RWPE2 (cell line): ENCODE measurements around the gene ELAC1.

Source experiments
- ATAC-seq: fragments of 200-7000 bp; cut with Tn5 transposase; 3 replicates; pipeline ENCODE4 v1.9.1; 2021; ENCODE audit warnings: low read depth
- DNase-seq: peaks from one replicate; pipeline ENCODE4 v3.0.0-alpha.2; 2020; ENCODE audit warnings: low spot score
- H3K27ac ChIP-seq: fragments of 450-650 bp; 2 replicates; pipeline ENCODE4 v1.5.1; 2017; ENCODE audit warnings: mild to moderate bottlenecking; ENCODE audit not compliant: poor library complexity, severe bottlenecking
- H3K27me3 ChIP-seq: fragments of 250-450 bp; sonication (Bioruptor Pico); 2 replicates; pipeline ENCODE4 v1.5.1; 2021; ENCODE audit warnings: mild to moderate bottlenecking, moderate library complexity; ENCODE audit not compliant: insufficient read depth, poor library complexity, severe bottlenecking
- H3K36me3 ChIP-seq: fragments of 250-450 bp; sonication (Bioruptor Pico); 2 replicates; pipeline ENCODE4 v1.5.1; 2020; ENCODE audit warnings: low read depth, mild to moderate bottlenecking, moderate library complexity
- H3K4me1 ChIP-seq: fragments of 250-450 bp; sonication (Bioruptor Pico); 2 replicates; pipeline ENCODE4 v1.5.1; 2021; ENCODE audit warnings: mild to moderate bottlenecking, moderate library complexity; ENCODE audit not compliant: insufficient read depth, poor library complexity, severe bottlenecking
- H3K4me3 ChIP-seq: fragments of 250-450 bp; sonication (Bioruptor Pico); 2 replicates; pipeline ENCODE4 v1.5.1; 2021; ENCODE audit warnings: mild to moderate bottlenecking, moderate library complexity; ENCODE audit not compliant: severe bottlenecking
- H3K9me3 ChIP-seq: fragments of 250-450 bp; sonication (Bioruptor Pico); 2 replicates; pipeline ENCODE4 v1.5.1; 2021; ENCODE audit warnings: mild to moderate bottlenecking, moderate library complexity; ENCODE audit not compliant: severe bottlenecking
- CTCF ChIP-seq: fragments of 450-650 bp; IDR thresholded peaks from one replicate; pipeline ENCODE4 v1.5.1; 2017; ENCODE audit warnings: mild to moderate bottlenecking, moderate library complexity; ENCODE audit not compliant: poor library complexity, severe bottlenecking

ELAC1 gene

GRCh38 chr18:50982086-50982801, 14.4 kb downstream of the ELAC1 start:
- no peak for TF ChIP-seq CTCF
- ATAC-seq (no peak), DNase-seq (no peak)
- Histone ChIP-seq H3K9me3 (peaks cover 1% of the 10 kb centered on the region), H3K4me1 (no peaks in the 10 kb centered on the region), H3K27ac (no peak overlapping the region), H3K27me3 (no peaks in the 10 kb centered on the region), H3K4me3 (no peak overlapping the region), H3K36me3 (peaks cover 7% of the 10 kb centered on the region)

- DNase-seq, result no peak
- H3K4me1 ChIP-seq, result no peaks in the 10 kb centered on the region
- peaks cover 1% of the 10 kb centered on the region for H3K36me3 ChIP-seq
- TF ChIP-seq CTCF, result no peak
- ATAC-seq, result no peak
- no peaks in the 10 kb centered on the region for H3K9me3 ChIP-seq
- no peak overlapping the region for H3K4me3 ChIP-seq
- H3K27ac ChIP-seq, result no peak overlapping the region
- H3K27me3 ChIP-seq, result no peaks in the 10 kb centered on the region
Measured at GRCh38 chr18:50982802-50983179, 15.0 kb downstream of the ELAC1 start.

GRCh38 chr18:50986360-50987087, 18.7 kb downstream of the ELAC1 start:
- ATAC-seq (peak; percentile 48; the same call in 2 of the 3 replicates), DNase-seq (no peak)
- H3K27me3 ChIP-seq, result no peaks in the 10 kb centered on the region
- no peaks in the 10 kb centered on the region for H3K9me3 ChIP-seq
- H3K4me3 ChIP-seq, result no peak overlapping the region
- H3K4me1 ChIP-seq, result no peaks in the 10 kb centered on the region
- TF ChIP-seq CTCF, result no peak
- H3K27ac ChIP-seq, result no peak overlapping the region
- no peaks in the 10 kb centered on the region for H3K36me3 ChIP-seq

- Histone ChIP-seq H3K4me3 (no peak overlapping the region), H3K9me3 (no peaks in the 10 kb centered on the region), H3K27me3 (no peaks in the 10 kb centered on the region), H3K36me3 (no peaks in the 10 kb centered on the region), H3K4me1 (no peaks in the 10 kb centered on the region), H3K27ac (no peak overlapping the region)
- no peak for TF ChIP-seq CTCF
- DNase-seq (no peak), ATAC-seq (no peak)
Measured at GRCh38 chr18:50987261-50987660, 19.4 kb downstream of the ELAC1 start.

- H3K36me3 ChIP-seq, result no peaks in the 10 kb centered on the region
- no peak for TF ChIP-seq CTCF
- H3K27me3 ChIP-seq, result no peaks in the 10 kb centered on the region
- no peaks in the 10 kb centered on the region for H3K4me1 ChIP-seq
- H3K27ac ChIP-seq, result no peak overlapping the region
- H3K4me3 ChIP-seq, result no peak overlapping the region
- ATAC-seq (no peak), DNase-seq (no peak)
- H3K9me3 ChIP-seq, result no peaks in the 10 kb centered on the region
Measured at GRCh38 chr18:50989711-50990110, 21.9 kb downstream of the ELAC1 start.
